WI38 (cell line): ENCODE results near the gene PXMP2.

ENCODE experiments used
- H3K4me3 ChIP-seq: 2 replicates; pipeline ENCODE4 v1.5.1; 2011; ENCODE audit warnings: low read depth, mild to moderate bottlenecking, control low read depth, low read length
- TF ChIP-seq, protein P1 (sequence below): IDR thresholded peaks from 2 replicates; pipeline ENCODE4 v1.5.1; 2012; ENCODE audit warnings: low read depth, mild to moderate bottlenecking, control low read depth, low read length

The PXMP2 gene

DNA sequence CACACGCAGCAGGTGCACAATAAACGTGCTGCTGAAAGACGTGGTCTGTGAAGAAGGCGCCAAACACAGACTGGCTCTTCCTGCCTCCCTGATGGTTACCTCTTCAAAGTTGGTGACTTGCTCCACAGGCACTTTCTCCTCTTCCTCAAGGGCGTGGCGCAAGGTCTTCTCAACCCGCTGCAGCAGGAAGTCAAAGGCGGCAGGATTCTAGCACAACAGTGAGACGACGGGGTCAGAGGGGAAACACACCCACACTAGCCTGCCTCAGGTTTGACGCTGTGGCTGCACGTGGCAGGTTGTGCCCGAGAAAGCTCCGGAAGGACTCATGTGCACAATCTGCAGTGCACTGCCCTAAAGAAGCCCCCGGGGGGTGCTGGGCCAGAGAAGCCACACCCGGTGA, 15.3 kb upstream of the PXMP2 start:
- TF ChIP-seq, protein P1, sequence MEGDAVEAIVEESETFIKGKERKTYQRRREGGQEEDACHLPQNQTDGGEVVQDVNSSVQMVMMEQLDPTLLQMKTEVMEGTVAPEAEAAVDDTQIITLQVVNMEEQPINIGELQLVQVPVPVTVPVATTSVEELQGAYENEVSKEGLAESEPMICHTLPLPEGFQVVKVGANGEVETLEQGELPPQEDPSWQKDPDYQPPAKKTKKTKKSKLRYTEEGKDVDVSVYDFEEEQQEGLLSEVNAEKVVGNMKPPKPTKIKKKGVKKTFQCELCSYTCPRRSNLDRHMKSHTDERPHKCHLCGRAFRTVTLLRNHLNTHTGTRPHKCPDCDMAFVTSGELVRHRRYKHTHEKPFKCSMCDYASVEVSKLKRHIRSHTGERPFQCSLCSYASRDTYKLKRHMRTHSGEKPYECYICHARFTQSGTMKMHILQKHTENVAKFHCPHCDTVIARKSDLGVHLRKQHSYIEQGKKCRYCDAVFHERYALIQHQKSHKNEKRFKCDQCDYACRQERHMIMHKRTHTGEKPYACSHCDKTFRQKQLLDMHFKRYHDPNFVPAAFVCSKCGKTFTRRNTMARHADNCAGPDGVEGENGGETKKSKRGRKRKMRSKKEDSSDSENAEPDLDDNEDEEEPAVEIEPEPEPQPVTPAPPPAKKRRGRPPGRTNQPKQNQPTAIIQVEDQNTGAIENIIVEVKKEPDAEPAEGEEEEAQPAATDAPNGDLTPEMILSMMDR: no peak
- H3K4me3 ChIP-seq: no peak overlapping the region

DNA sequence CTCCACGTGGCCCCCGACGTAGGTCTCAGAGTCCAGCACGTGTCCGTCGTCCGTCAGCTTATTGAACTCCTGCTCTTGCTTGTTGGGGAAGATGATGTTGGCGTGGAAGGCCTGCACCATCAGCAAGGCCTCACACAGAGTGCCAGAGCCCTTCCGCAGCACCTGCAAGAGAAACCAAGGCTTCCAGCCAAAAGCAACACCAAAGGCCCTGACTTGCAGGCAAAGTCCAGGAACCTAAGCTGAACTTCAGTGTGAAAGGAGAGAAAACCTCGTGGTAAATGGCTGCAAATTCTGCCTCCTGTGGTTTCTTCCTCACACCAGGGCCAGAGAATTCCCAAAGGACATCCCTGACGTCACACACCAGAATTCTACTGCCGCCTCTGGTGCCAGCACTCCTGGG, 14.7 kb upstream of the PXMP2 start:
- TF ChIP-seq, protein P1: no peak
- H3K4me3 ChIP-seq: no peak overlapping the region

DNA sequence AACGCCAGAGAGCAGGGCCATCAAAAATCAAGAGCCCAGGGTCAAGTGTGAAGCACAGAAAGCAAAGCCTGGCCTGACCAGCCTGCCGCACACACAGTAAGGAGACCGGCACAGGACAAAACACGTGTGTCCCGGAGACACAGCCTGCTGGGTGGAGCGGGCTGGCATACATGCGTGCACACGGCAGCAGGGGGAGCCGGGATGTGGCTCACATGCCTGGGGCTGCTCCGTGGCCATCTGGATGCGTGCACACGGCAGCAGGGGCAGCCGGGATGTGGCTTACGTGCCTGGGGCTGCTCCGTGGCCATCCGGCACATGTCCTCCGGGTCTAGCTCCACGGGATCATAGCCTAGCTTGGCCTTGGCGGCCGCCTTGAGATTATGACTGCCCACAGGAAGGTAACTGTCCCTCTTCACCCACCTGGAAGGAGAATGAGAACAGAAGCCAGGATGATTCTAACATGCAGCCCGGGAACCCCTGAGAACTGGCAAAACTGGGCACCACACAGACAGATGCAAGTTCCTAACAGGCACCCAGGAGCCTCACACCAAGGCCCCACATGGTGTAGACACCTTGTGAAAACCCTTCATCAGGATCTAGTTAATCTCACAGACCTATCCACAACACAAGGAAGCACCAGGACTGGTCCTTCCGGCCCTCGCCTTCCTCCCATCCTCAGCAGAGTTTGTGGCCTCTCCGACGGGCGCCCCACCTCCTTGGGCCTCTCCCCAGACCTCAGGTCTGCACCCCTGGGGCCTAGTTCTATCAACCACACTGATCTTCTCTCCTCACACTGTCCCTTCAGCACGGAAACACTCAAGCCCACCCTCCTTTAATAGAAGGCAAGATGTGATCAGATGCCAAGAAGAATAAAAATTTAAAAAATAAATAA, 13.9 kb upstream of the PXMP2 start:
- TF ChIP-seq, protein P1: no peak
- H3K4me3 ChIP-seq: no peak overlapping the region

DNA sequence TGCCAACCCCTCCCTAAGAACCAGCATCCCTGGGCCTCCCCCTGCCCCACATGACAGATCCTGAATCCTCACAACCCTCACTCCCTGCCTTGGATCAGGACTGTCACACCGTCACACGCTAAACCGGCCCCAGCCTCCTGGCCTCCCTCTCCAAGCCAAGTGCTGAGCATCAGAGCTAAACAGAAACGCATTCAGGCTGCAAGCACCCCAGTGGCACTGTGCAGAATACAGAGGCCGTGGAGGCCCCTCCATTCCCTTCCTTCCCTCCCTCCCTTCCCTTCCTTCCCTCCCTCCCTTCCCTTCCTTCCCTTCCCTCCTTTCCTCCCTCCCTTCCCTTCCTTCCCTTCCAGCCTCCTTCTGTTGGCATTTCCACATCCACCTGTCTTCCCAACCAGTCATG, 12.8 kb upstream of the PXMP2 start:
- TF ChIP-seq, protein P1: no peak
- H3K4me3 ChIP-seq: no peak overlapping the region

DNA sequence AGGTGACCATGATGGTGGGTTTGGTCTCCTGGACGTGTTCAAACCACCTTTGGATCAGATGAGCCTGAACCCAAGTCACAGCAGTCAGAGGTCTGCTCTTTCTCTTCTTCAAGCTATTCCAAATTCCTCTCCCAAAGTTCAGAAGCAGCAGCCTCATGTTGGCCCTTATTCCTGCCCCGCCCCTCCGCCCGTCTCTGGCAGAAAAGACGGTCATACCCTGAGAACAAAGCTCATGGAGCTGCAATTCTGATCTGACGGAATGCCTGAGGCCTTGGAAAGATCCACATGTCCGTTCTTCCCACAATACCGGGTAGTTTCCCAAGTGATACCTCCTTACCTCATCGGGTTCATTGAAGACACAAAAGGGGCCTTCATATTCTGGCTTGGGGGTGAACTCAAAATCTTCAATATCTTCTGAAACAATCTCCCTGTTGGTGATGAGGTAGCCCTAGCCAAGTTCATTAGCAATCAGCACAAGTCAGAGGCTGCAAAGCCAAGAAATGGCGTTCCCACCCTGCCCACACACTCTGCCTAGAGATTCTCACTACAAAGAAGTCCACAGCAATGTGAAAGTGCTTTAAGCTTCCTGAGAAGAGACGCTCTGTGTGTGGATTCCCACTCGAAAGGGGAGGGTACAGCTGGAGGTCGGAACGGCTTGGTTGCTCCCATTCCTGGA, 11.5 kb upstream of the PXMP2 start:
- no peak overlapping the region for H3K4me3 ChIP-seq
- TF ChIP-seq, protein P1: no peak

DNA sequence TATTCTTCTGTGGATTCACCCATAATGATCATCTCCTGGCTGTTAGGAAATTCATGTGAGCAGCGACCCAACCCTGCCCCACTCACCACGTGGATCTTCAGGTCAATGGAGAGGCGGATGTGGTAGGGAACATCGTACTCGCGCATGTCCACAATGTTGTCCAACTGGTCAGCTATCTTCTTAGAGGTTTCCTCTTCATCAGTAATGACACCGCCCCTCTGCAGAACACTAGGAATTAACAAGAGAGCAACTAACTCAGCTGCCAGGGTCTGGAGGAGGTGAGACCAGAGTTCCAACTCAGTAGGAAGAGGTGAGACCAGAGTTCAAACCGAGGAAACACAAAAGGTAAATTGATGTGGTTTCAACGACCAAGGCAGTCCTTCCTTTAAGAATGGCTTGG, 9.9 kb upstream of the PXMP2 start:
- TF ChIP-seq, protein P1: no peak
- H3K4me3 ChIP-seq: no peak overlapping the region

DNA sequence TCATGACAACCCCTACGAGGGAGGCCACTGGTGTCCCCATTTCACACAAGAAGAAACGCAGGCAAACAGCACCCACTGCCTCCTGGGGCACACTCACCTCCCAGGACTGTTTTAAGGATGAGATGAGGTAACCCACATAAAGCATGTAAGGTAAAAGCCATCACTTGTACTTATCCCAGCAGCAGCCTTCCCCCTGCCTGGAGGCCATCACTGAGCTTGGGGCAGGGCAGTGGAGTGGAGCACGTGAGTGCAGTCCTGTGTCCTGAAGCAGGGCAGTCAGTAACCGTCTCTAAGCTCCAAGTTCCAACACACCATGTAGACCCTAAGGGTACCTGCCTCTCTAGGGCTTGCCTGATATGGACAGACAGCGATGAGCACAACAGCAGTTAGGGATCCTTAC, 2.0 kb upstream of the PXMP2 start:
- TF ChIP-seq, protein P1: no peak

More for the DNA sequence above, 2.0 kb upstream of the PXMP2 start:
- H3K4me3 ChIP-seq: no peak overlapping the region
